Colonic mucosa (tissue), 4 donors: ENCODE measurements around the gene MED13L. TPM values are rescaled to one million over a fixed set of nuclear protein-coding genes. Genes with fewer than 3 reads are reported as not detected.

Source experiments
- DNase-seq: peaks from one replicate; pipeline ENCODE4 v3.0.0-alpha.2; 2020
- H3K27ac ChIP-seq: fragments of 200-600 bp; one replicate; pipeline ENCODE4 v1.8.0; 2021
- H3K27me3 ChIP-seq: fragments of 200-600 bp; one replicate; pipeline ENCODE4 v1.8.0; 2021
- H3K36me3 ChIP-seq: fragments of 200-600 bp; one replicate; pipeline ENCODE4 v1.8.0; 2021
- H3K4me1 ChIP-seq: fragments of 200-600 bp; one replicate; pipeline ENCODE4 v1.8.0; 2021; ENCODE audit warnings: mild to moderate bottlenecking
- H3K4me3 ChIP-seq: fragments of 200-600 bp; one replicate; pipeline ENCODE4 v1.8.0; 2021
- H3K9ac ChIP-seq, 2 donors: one replicate each; pipeline ENCODE4 v1.7.0; 2013; ENCODE audit warnings: control low read depth in 2 of 2, low read depth in 2 of 2, low read length in 2 of 2
- H3K9me3 ChIP-seq: fragments of 200-600 bp; one replicate; pipeline ENCODE4 v1.8.0; 2021
- intact Hi-C: fragments of 100-400 bp; cut with DNase I; formaldehyde crosslinking; loops from one replicate; pipeline ENCODE4 v1.14.1; 2022
- total RNA-seq, 2 donors: library from RNA; stranded (reverse); fragmentation: NEBNext Ultra II Directional in 1 of 2; extraction: Animal tissue kit (Norgen Biotek cat#: 25700) in 1 of 2; gene quantifications; one replicate each; pipeline ENCODE4 v1.2.1, GENCODE V29; 2021
- TF ChIP-seq, protein P1 (sequence below): fragments of 200-600 bp; IDR thresholded peaks from one replicate; pipeline ENCODE4 v1.8.0; 2022; ENCODE audit warnings: antibody characterized with exemption, mild to moderate bottlenecking
- donor health status: healthy.
- donor health status: DM: no; HTN: no; CAD: no.
- donor health status: DM: no; HTN: no; CAD: no.

The MED13L gene
- total RNA-seq, 2 donors from 2014 or later: 73.8 to 92.6 TPM

DNA sequence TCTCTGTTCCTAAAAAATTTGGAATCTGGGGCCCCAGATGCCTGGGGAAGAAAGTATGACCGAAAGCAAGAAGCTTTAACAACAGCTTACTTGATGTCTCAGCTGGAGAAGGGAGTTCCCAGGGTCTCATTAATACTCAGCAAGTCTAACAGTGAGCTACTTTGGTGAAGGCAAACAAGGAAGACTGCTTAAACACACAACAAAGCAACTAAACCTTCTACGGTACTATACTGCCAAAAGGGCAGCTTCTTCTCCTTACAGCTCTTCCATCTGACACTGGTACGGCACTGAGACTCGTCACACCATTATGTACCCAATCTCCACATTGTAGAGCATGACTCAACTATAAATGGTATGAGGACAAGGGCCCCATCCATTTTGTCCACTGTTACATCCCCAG is 213.0 kb downstream of the MED13L start:
- Histone ChIP-seq H3K36me3 (no peaks in the 10 kb centered on the region), H3K4me3 (no peak overlapping the region), H3K4me1 (no peaks in the 10 kb centered on the region), H3K27ac (no peak overlapping the region), H3K9ac (no peak overlapping the region), H3K27me3 (no peaks in the 10 kb centered on the region), H3K9me3 (no peaks in the 10 kb centered on the region)
- intact Hi-C loops: no loop called here
- TF ChIP-seq, protein P1, sequence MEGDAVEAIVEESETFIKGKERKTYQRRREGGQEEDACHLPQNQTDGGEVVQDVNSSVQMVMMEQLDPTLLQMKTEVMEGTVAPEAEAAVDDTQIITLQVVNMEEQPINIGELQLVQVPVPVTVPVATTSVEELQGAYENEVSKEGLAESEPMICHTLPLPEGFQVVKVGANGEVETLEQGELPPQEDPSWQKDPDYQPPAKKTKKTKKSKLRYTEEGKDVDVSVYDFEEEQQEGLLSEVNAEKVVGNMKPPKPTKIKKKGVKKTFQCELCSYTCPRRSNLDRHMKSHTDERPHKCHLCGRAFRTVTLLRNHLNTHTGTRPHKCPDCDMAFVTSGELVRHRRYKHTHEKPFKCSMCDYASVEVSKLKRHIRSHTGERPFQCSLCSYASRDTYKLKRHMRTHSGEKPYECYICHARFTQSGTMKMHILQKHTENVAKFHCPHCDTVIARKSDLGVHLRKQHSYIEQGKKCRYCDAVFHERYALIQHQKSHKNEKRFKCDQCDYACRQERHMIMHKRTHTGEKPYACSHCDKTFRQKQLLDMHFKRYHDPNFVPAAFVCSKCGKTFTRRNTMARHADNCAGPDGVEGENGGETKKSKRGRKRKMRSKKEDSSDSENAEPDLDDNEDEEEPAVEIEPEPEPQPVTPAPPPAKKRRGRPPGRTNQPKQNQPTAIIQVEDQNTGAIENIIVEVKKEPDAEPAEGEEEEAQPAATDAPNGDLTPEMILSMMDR: no peak
- DNase-seq: no peak

DNA sequence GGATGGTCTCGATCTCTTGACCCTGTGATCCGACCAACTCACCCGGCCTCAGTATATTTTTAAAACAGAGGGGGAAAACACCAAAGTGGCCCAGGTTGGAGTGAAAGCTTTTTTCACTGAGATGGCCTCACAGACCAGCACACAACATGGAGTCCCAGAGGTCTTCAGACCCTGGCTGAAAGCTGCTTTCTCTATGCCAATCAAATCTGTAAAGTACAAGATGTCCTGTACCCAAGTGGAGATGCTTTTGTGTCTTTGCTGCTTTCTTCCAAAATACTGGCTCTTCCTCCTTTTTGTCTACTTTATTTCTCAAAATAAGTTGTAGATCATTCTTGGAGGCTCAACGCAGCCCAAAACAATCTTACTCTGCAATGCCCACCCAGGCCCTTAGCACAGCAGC is 214.8 kb downstream of the MED13L start:
- no peaks in the 10 kb centered on the region for H3K9me3 ChIP-seq
- H3K9ac ChIP-seq: no peak overlapping the region
- no peaks in the 10 kb centered on the region for H3K4me1 ChIP-seq
- no peaks in the 10 kb centered on the region for H3K27me3 ChIP-seq
- no peak overlapping the region for H3K27ac ChIP-seq
- no peak for DNase-seq
- H3K36me3 ChIP-seq: no peaks in the 10 kb centered on the region
- H3K4me3 ChIP-seq: no peak overlapping the region
- TF ChIP-seq, protein P1: no peak
- intact Hi-C loops: no loop called here

DNA sequence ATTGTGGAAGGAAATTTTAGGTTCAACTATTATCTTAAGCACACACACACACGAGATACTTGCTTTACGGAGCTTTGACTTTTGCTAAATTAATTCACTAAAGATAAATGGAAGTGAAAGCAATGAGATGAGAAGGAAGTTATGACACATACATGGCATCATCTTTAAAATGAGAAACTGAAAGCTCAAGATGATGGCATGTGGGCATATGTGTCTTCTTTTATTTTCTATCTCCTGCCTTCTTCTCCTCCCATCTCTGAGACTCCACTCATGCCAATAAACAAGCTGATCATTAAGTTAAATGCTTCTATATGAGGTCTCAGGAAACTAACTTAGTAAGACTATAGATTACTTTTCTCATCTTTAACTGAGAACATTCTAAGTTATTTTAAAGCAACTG is 216.7 kb downstream of the MED13L start:
- no peak for DNase-seq
- intact Hi-C loops: no loop called here

DNA sequence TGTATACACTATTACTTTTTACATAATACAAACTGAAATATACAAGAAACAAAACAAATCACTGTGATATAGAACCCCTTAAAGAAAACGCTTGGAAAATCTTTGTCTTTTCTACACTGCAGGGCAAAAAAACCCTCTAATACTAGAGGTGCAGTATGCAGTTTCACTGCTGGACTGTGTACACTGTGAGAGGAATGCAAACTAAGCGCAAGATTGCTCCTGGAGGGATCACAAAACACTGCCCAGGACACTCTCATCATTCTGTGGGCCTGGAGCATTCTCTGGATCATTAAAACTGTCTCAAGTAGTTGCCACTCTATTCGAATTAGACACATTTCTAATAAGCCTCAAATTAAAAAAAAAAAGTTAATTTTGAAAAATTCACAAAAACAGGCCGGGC is 217.6 kb downstream of the MED13L start:
- H3K36me3 ChIP-seq: no peaks in the 10 kb centered on the region
- TF ChIP-seq, protein P1: no peak
- no peaks in the 10 kb centered on the region for H3K27me3 ChIP-seq
- no peaks in the 10 kb centered on the region for H3K9me3 ChIP-seq
- H3K4me1 ChIP-seq: no peaks in the 10 kb centered on the region
- no peak overlapping the region for H3K4me3 ChIP-seq
- no peak for DNase-seq
- H3K27ac ChIP-seq: no peak overlapping the region
- no peak overlapping the region for H3K9ac ChIP-seq
- intact Hi-C loops: no loop called here

More for the DNA sequence above, 216.7 kb downstream of the MED13L start:
- H3K4me1 ChIP-seq: no peaks in the 10 kb centered on the region
- H3K36me3 ChIP-seq: no peaks in the 10 kb centered on the region
- H3K9me3 ChIP-seq: no peaks in the 10 kb centered on the region
- TF ChIP-seq, protein P1: no peak
- H3K9ac ChIP-seq: no peak overlapping the region
- H3K27ac ChIP-seq: no peak overlapping the region
- H3K4me3 ChIP-seq: no peak overlapping the region
- H3K27me3 ChIP-seq: no peaks in the 10 kb centered on the region

DNA sequence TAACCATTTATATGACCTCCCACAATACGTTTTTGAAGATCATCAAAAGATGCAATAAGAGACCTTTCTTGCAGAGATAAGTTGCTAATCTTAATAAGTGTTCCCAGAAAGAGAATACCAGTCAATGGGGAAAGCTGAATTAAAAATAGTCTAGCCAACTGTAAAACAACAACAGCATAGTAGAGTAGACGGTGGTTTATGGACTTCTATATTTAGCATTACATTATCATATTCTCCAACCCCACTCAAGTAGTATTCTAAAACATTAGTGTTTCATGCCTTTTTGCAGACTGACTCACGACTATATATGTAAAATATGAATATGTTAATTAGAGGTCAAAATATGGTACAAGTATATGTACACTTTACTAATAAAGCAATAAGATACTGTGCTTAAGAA is 218.9 kb downstream of the MED13L start:
- intact Hi-C loops: no loop called here
- TF ChIP-seq, protein P1: no peak

DNA sequence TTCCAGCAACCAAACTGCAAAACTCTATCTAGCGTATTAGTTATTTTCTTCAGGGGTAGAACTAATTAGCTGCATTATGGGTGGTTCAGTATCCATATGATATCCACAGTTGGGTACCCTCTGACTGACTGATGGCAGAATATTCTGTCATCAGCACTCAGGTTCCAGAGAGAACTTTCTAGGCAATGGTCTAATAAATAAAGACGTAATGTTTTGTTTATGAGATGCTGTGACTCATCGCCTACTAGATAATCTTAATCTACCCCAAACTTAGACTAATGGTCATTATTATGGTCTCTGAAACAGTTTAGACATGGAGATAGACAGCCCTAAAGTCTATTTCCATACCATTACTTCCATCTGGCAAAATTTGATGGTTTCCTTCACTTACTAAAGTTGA is 220.1 kb downstream of the MED13L start:
- no peaks in the 10 kb centered on the region for H3K4me1 ChIP-seq
- no peaks in the 10 kb centered on the region for H3K36me3 ChIP-seq
- H3K27ac ChIP-seq: no peak overlapping the region
- no peak overlapping the region for H3K9ac ChIP-seq
- no peak overlapping the region for H3K4me3 ChIP-seq
- intact Hi-C loops: no loop called here
- H3K9me3 ChIP-seq: no peaks in the 10 kb centered on the region
- H3K27me3 ChIP-seq: no peaks in the 10 kb centered on the region
- DNase-seq: no peak
- TF ChIP-seq, protein P1: no peak

More for the DNA sequence above, 218.9 kb downstream of the MED13L start:
- H3K36me3 ChIP-seq: no peaks in the 10 kb centered on the region
- no peak overlapping the region for H3K9ac ChIP-seq
- no peaks in the 10 kb centered on the region for H3K4me1 ChIP-seq
- DNase-seq: no peak
- H3K27ac ChIP-seq: no peak overlapping the region
- no peak overlapping the region for H3K4me3 ChIP-seq
- no peaks in the 10 kb centered on the region for H3K27me3 ChIP-seq
- no peaks in the 10 kb centered on the region for H3K9me3 ChIP-seq
